Activated T-cell treated with anti-CD3 and anti-CD28 coated beads, Interleukin-2, amount 50 U/mL, for 72 hours (primary cell): Measurements from ENCODE around the gene RUNX1. TPM values are rescaled to one million over a fixed set of nuclear protein-coding genes. Genes with fewer than 3 reads are reported as not detected.
A peak's percentile ranks its signal among the peaks of the same experiment; 100 is the strongest.
"Not testable (repeated sequence)": the region's sequence is repeated elsewhere in the genome, so short reads cannot be mapped to it uniquely, and the experiment has no call there.

Experiments used
- ATAC-seq, 2 donors: fragments of 150-1000 bp; cut with Tn5 transposase; replicated peaks in 1 of 2; 2 replicates each; pipeline ENCODE4 v1.10.0; 2021; ENCODE audit warnings: moderate library complexity in 2 of 2, mild to moderate bottlenecking in 1 of 2
- DNase-seq, 2 donors: peaks; one replicate each; pipeline ENCODE4 v3.0.0; 2021 to 2022; ENCODE audit warnings: mixed read lengths in 1 of 2
- H3K27ac Mint-ChIP-seq: one replicate; pipeline ENCODE4 v1.8.0; 2022; ENCODE audit warnings: mild to moderate bottlenecking, moderate library complexity, mixed read lengths
- H3K27me3 Mint-ChIP-seq: one replicate; pipeline ENCODE4 v1.8.0; 2022; ENCODE audit warnings: low read depth, mixed read lengths
- H3K36me3 Mint-ChIP-seq, 2 donors: one replicate each; pipeline ENCODE4 v1.8.0; 2022; ENCODE audit warnings: mixed read lengths in 2 of 2, mild to moderate bottlenecking in 1 of 2; ENCODE audit not compliant: insufficient read depth in 2 of 2
- H3K4me1 Mint-ChIP-seq: one replicate; pipeline ENCODE4 v1.8.0; 2022; ENCODE audit warnings: low read depth, mixed read lengths
- H3K4me3 Mint-ChIP-seq, 2 donors: one replicate each; pipeline ENCODE4 v1.8.0; 2022; ENCODE audit warnings: mild to moderate bottlenecking in 2 of 2, mixed read lengths in 2 of 2, moderate library complexity in 2 of 2
- H3K9me3 Mint-ChIP-seq, 2 donors: one replicate each; pipeline ENCODE4 v1.8.0; 2022; ENCODE audit warnings: mixed read lengths in 2 of 2
- total RNA-seq, 2 donors: library from RNA; stranded (reverse); gene quantifications; one replicate each; pipeline ENCODE4 v1.2.3, GENCODE V29; 2022

The RUNX1 gene
- total RNA-seq, 2 donors from 2014 or later = 36.6 to 56.2 TPM

DNA sequence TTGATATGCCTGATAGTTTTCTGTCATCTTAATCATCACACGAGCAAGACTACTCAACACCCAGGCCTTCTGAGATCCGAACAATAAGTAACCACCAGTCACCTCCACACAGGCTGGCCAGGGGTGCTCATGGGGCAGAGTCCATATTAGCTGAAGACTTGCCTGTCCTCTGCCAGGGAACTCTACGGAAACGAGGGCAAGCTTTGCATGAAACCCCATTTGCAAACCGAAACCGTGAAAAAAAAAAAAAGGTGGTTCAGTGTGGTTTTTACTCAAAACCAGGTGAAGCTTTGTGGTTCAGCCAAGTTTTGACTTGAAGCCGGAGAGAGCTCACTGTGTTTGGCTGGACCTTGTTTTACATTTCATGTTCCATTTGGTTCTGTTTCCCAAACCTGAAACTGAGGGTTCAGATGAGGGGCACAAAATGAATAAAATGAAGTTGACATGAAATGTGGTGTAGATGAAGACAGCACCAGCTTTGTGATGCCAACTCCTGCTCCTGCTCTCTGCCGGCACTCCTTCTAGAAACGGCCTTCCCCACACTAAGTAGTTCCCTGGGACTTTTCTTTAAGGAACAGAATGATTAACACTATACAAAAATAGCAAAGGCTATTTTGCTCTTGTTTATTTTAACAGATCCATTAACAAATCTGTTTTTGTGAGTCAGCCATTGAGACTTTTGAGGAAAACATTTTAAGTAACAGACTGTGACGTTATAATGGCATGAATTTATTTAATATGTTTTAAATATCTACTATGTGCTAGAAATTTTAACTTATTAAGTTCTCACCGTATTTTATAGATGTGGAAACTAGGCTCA is 74.7 kb downstream of the RUNX1 start:
- peak overlapping the region; percentile 98 for H3K27ac Mint-ChIP-seq
- DNase-seq = peak; percentile 69 to 72

DNA sequence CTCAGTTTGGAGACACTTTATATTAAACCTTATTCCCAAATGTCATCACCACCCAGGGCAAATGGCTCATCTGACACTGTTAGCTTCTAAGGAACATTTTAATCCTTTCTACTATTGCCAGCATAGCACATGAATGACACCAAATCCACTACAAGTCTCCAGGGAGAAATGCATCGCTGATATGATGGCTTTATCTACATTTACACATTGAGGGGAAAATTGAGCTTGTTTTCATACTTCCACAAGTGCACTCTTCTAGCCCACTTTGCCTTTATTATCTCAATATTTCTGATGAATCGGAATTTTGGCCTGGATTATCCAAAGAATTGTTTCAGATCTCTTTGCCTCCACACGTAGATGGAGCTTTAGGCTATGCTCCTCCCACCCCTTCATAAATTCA is 75.4 kb downstream of the RUNX1 start:
- Mint-ChIP-seq H3K9me3 (no peaks in the 10 kb centered on the region), H3K36me3 (peaks cover 0 to 3% of the 10 kb centered on the region in 2 donors), H3K4me3 (peak overlapping the region; percentile 84 to 87), H3K4me1 (peaks cover 91% of the 10 kb centered on the region), H3K27ac (peak overlapping the region; percentile 98), H3K27me3 (peaks cover 12% of the 10 kb centered on the region)
- DNase-seq (no peak), ATAC-seq (no peak)

More for the DNA sequence above, 74.7 kb downstream of the RUNX1 start:
- peaks cover 12% of the 10 kb centered on the region for H3K27me3 Mint-ChIP-seq
- peak; percentile 82 to 87 for ATAC-seq
- H3K4me3 Mint-ChIP-seq = peak overlapping the region; percentile 84 to 87
- peaks cover 0 to 3% of the 10 kb centered on the region in 2 donors for H3K36me3 Mint-ChIP-seq
- peaks cover 91% of the 10 kb centered on the region for H3K4me1 Mint-ChIP-seq
- H3K9me3 Mint-ChIP-seq = no peaks in the 10 kb centered on the region

DNA sequence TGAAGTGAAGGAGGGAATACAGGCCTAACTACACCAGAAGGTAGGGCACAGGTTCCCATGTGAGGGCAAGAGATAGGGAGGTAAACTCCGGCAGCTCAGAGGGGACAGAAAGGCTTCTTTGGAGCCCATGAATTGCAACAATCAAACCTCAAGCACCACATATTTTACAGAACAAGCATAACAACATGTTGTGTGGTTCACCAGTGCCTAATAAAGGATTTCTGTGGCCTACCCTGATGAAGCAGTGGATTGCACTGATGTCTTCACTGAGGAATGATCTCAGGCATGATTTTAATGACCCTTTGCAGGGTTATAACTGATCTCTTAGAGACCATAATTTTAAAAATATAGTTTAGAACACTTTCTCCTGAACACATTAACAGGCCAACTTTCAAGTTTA is 77.4 kb downstream of the RUNX1 start:
- Mint-ChIP-seq H3K4me1 (peaks cover 95% of the 10 kb centered on the region), H3K36me3 (peaks cover 2 to 4% of the 10 kb centered on the region in 2 donors), H3K9me3 (no peaks in the 10 kb centered on the region), H3K27ac (peak overlapping the region; percentile 25), H3K4me3 (no peak overlapping the region), H3K27me3 (peaks cover 12% of the 10 kb centered on the region)
- ATAC-seq (no peak), DNase-seq (no peak)

DNA sequence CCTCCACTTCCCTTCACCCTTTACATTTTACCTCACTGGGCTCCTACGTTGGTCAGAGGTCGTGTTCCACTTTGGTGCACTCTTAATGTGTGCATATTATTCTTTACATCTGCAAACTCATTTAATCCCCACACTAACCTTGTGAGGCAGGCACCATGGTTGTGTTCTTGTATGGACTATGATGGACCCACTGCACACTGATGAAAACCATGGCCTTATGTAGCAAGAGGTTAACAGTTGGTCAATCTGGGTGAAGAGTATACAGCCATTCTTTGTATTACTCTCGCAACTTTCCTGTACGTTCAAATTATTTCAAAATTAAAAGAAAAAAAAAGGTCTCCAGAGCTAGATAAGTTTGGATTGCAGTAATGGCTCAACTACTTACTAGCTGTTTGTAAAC is 78.5 kb downstream of the RUNX1 start:
- ATAC-seq (no peak), DNase-seq (no peak)
- peaks cover 96% of the 10 kb centered on the region for H3K4me1 Mint-ChIP-seq
- peaks cover 2 to 4% of the 10 kb centered on the region in 2 donors for H3K36me3 Mint-ChIP-seq
- H3K9me3 Mint-ChIP-seq = no peaks in the 10 kb centered on the region
- peaks cover 8% of the 10 kb centered on the region for H3K27me3 Mint-ChIP-seq
- H3K4me3 Mint-ChIP-seq = no peak overlapping the region
- H3K27ac Mint-ChIP-seq = no peak overlapping the region

DNA sequence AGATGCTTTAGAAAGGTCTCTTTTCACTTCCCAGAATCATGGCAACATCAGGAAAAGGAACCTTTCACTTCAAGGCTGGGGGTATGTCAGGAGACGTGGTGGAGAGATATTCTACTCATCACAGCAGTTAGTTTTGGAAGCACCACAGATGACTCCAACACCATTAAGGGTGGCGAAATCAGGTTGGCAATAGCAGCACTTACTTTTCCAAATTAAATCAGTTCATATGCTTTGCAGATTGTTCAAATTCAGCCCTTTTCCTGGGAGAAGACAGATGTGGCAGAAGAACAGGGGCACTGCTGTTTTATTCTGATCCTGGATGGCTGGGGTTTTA is 79.0 kb downstream of the RUNX1 start:
- peaks cover 5% of the 10 kb centered on the region for H3K27me3 Mint-ChIP-seq
- peak overlapping the region; percentile 96 for H3K27ac Mint-ChIP-seq

DNA sequence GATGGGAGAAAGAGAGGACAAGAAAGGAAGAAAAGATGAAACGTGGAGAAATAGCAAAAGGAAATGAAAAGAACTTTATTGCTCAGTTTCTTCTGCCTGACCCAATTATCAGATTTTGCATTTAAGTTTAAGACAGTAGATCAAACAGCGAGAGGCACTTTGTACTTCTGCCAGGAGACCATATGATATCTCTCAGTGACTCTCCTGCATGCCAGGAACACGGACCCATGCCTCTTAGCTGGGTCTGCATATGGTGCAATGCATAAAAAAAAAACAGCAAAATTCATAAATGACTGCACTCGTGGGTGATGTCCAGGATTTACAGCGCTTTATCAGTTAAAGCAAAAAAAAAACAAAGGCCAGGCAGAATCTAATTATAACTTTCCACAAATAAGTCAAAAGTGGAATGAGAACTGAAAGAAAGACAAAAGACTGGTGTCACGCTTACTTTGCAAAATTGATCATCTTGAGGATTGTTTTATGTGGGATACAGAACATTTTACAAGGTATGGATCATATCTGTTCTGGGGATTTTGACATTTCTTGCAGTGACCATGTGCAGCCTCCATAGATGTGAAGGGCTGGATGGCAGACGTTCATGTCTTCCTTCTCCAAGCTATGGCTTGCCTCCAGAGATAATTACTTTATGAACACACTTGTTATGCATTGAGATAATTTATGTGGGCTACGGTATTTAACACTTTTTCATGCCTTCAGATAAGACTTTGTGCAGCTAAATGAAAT is 79.5 kb downstream of the RUNX1 start:
- Mint-ChIP-seq H3K27me3 (peaks cover 5% of the 10 kb centered on the region), H3K36me3 (peaks cover 2% of the 10 kb centered on the region in 2 donors), H3K9me3 (no peaks in the 10 kb centered on the region), H3K4me1 (peaks cover 96% of the 10 kb centered on the region), H3K4me3 (peak overlapping the region; percentile 88 to 89), H3K27ac (peak overlapping the region; percentile 96)
- ATAC-seq (peak in 1 of 2 donors; percentile 6), DNase-seq (no peak)

More for the DNA sequence above, 79.0 kb downstream of the RUNX1 start:
- ATAC-seq = no peak
- H3K4me1 Mint-ChIP-seq = peaks cover 96% of the 10 kb centered on the region
- peak overlapping the region; percentile 88 to 89 for H3K4me3 Mint-ChIP-seq
- H3K36me3 Mint-ChIP-seq = peaks cover 2% of the 10 kb centered on the region in 2 donors
- no peak for DNase-seq
- H3K9me3 Mint-ChIP-seq = no peaks in the 10 kb centered on the region

DNA sequence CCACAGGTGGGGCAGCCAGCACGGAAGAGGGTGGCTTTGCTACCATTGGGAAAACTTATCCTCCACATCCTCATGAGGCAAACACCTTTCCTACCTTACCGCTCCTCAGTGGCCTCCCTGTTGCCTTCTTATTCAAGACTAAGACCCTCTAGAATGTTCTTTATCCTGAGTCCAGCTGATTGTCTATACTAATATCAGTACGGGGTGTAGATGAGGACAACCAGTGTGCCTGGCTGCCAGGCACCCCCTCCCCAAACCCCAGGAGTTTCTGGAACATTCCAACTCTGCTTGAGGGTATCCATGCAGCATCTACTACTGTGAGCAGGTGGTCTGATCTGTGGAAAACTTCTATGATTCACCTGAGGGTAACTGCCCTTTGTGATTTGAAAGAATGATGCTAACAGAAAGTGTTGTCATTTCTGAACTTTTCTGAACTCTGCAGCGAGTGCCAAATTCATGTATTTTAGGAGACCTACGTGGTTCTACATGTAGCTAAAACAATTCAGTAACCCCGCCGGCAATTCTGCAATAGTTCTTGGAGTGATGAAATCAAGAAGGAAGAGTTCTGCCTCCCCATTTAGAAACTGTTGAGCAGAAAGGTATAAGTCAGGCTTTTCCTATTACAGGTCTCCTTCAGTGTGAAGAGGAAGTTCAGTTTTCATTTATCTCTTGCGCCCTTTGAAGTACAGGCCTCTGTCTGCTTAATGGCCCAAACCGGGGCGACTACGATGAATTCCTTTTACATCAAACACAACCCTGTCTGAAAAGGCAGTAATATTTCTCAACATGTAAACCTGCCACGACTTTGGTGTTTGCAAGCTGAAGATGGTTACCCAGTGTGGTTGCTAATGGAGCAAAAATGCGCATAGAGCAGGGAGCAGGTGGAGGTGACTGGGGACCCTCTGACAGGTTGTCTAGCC is 80.4 kb downstream of the RUNX1 start:
- ATAC-seq = peak; percentile 59 to 63
- DNase-seq = peak; percentile 70 to 74
- Mint-ChIP-seq H3K9me3 (no peaks in the 10 kb centered on the region), H3K27me3 (peaks cover 5% of the 10 kb centered on the region), H3K4me1 (peaks cover 96% of the 10 kb centered on the region), H3K4me3 (peak overlapping the region; percentile 88 to 89), H3K36me3 (peaks cover 2% of the 10 kb centered on the region in 2 donors), H3K27ac (peak overlapping the region; percentile 96)

DNA sequence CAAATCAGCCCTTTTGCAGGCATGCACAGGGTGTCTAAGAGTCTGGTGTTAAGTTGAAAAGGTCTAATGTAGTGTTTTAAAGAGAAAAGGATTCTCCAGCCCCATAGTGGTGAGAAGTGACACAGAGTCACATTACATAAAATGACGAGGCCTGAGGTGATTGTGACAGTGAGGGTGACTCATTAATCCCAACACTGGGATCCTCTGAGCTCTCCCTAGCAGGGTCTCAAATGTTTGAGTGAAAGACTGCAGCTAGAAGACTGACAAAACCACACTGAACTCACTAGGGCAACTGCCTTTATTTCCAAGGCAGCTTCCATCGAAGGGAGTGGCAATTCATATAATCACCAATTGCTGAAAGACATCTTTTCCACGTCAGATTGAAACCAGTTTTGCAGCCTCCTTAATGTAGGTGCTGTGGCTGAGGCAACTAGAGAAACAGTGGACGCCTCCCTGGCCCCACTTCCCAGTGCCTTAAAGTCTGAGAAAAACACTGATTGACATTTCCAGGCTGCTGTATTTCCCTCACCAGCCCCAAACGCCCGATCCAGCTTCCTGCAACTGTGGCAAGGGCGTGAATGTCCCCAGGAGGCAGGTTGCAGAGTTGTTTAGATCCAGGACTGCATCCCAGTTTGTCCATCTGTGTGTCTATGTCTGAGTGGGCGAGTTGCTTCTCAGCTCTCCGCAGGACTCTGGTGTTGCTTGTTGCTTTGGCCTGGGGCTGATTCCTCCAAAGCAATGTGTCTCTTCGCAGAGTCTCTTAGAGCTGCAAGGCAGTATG is 81.4 kb downstream of the RUNX1 start:
- Mint-ChIP-seq H3K9me3 (no peaks in the 10 kb centered on the region), H3K4me3 (peak overlapping the region; percentile 88 to 89), H3K4me1 (peaks cover 96% of the 10 kb centered on the region), H3K27me3 (peaks cover 3% of the 10 kb centered on the region), H3K36me3 (peaks cover 2% of the 10 kb centered on the region in 2 donors), H3K27ac (peak overlapping the region; percentile 96)
- DNase-seq = peak; percentile 60 to 65
- peak; percentile 70 to 76 for ATAC-seq

DNA sequence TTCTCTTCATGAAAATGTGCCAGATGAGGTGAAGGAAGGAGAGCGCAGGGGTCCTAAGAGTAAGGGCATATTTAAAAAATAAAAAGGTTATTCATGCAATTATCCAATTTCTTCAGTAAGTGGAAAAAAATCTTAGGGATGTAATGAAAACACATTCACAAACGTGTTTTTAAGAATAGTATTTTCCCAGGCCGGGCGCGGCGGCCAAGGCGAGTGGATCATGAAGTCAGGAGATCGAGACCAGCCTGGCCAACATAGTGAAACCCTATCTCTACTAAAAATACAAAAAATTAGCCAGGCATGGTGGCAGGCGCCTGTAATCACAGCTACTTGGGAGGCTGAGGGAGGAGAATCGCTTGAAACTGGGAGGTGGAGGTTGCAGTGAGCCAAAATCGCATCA is 82.2 kb downstream of the RUNX1 start:
- H3K27ac Mint-ChIP-seq = peak overlapping the region; percentile 66
- not testable (repeated sequence) for ATAC-seq, H3K27me3 Mint-ChIP-seq, H3K9me3 Mint-ChIP-seq, DNase-seq, H3K36me3 Mint-ChIP-seq
- peak overlapping the region; percentile 16 to 28 for H3K4me3 Mint-ChIP-seq
- peaks cover 97% of the 10 kb centered on the region for H3K4me1 Mint-ChIP-seq

DNA sequence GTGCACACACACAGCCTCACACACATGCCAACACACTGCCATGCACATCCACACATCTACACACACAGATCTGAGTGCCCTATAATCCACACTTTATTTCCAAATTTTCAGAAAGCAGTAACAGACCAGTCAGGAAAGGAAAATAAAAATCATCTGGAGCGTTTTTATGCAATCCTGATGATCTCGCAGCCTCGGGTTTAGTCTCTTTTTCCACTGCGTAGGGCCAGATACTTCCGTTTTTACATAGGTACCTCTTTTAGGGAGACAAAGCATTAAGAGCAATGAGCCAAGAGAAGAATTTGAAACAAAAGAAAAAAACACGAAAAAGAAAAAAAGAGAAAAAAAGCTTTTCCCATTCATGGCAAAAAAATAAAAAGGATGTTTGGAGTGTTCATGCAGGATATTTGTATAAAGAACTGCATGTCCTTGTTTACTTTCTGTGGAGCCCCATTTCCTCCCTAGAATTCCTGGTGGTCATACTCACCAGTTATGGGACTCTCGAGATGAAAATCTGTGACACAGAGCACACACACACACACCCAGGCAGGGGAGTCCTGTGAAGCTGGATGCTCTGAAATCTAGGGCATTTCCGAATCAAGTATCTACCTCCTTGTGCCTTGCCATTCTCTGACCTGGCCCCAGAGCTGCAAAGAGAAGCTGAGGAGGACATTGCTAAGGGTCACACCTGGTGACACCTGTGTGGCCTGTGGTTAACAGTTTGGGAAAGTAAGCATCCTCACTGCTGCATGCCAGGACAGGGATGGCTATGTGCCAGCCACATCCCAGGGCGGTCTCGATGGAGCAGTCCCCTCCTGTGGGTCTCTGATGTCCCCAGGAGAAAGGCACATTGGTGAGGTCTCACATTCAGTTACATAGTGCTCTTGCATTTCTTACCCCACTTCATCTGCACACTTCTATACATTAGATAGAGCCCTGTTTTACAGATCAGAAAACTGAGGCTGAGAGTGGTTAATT is 83.6 kb downstream of the RUNX1 start:
- Mint-ChIP-seq H3K4me1 (peaks cover 95% of the 10 kb centered on the region), H3K9me3 (no peaks in the 10 kb centered on the region), H3K4me3 (peak overlapping the region; percentile 12 to 22), H3K36me3 (peaks cover 2% of the 10 kb centered on the region in 2 donors), H3K27me3 (no peaks in the 10 kb centered on the region), H3K27ac (peak overlapping the region; percentile 9)
- DNase-seq (no peak), ATAC-seq (no peak)

DNA sequence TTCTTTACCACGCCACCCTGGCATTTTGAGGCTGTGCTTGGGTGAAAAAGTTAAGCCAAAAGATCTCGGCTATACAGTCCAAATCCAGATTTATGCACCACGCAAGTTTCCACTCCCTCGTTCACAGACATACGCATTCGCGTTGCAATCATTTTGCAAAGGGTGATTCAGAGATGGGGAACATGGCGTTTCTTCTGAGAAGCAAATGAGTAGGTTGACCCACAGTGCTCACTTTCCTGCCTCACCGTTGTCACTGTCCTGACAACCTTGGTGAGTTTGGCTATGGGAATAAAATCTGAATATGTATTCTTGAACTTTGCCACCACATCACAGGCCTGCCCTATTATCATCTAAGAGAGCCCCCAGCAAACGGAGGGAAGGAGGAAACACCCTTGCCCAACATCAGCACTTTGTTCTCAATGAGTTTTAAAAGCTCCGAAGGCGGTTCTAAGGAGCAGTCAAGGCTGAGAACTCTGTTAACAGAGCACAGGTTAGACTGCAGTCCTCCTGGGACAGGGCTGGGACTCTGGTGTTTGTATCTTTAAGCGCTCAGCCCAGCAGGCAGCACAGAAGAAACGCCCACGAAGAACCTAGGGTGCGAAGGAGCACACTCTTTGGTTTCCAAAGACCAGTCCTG is 86.4 kb downstream of the RUNX1 start:
- ATAC-seq = peak; percentile 60 to 68
- H3K4me3 Mint-ChIP-seq = peak overlapping the region; percentile 76 to 97

More for the DNA sequence above, 86.4 kb downstream of the RUNX1 start:
- peak; percentile 55 to 62 for DNase-seq
- Mint-ChIP-seq H3K9me3 (no peaks in the 10 kb centered on the region), H3K27ac (peak overlapping the region; percentile 100), H3K4me1 (peaks cover 89% of the 10 kb centered on the region), H3K27me3 (no peaks in the 10 kb centered on the region), H3K36me3 (peaks cover 2% of the 10 kb centered on the region in 2 donors)
